Gastrocnemius medialis (tissue), 4 donors: ENCODE results near the gene PRAMEF10.
"Not testable (repeated sequence)": the region's sequence is repeated elsewhere in the genome, so short reads cannot be mapped to it uniquely, and the experiment has no call there.

ENCODE experiments used
- CTCF ChIP-seq, 5 experiments: fragments of 450-650 bp in 3 of 5; fragments of 200-600 bp in 2 of 5; sonication (generic) in 2 of 5; IDR thresholded peaks in 4 of 5; conservative IDR thresholded peaks in 1 of 5; 1 replicate in 4 of 5; 2 replicates in 1 of 5; pipeline ENCODE4 v1.5.1; 2016 to 2019; ENCODE audit warnings: antibody characterized with exemption in 5 of 5, mild to moderate bottlenecking in 3 of 5, moderate library complexity in 3 of 5
- POLR2A ChIP-seq, 2 donors: fragments of 450-650 bp; IDR thresholded peaks; one replicate each; pipeline ENCODE4 v1.6.1; 2017; ENCODE audit warnings: antibody characterized with exemption in 2 of 2, mild to moderate bottlenecking in 2 of 2, moderate library complexity in 2 of 2

- not testable (repeated sequence) for TF ChIP-seq CTCF (IDR thresholded peaks at IDR 0.05 in 4 of 5, conservative IDR thresholded peaks at IDR 0.05 in 1 of 5); POLR2A (IDR thresholded peaks at IDR 0.05)
These were observed 49.5 kb downstream of the PRAMEF10 start, which contains the start of gene HNRNPCL1 for GRCh38 chr1:12848620-12849019.
